Adrenal gland (tissue), 12 donors: Measurements from ENCODE around the gene SURF6. TPM values are rescaled to one million over a fixed set of nuclear protein-coding genes. Genes with fewer than 3 reads are reported as not detected.

Experiments used
- DNase-seq, 7 donors: peaks; one replicate each; pipeline ENCODE4 v3.0.0-alpha.2; 2019 to 2020
- H3K27ac ChIP-seq, 5 donors: fragments of 200-600 bp; sonication (generic) in 4 of 5; 1 replicate in 3 of 5; 2 replicates in 2 of 5; pipeline versions ENCODE4 v1.5.1 to v1.8.0; 2016 to 2020; ENCODE audit warnings: mild to moderate bottlenecking in 1 of 5
- H3K27me3 ChIP-seq: fragments of 200-600 bp; 2 replicates; pipeline ENCODE4 v1.8.0; 2021
- H3K36me3 ChIP-seq, 2 donors: fragments of 200-600 bp; replicated peaks in 1 of 2; 1 replicate in 1 of 2; 2 replicates in 1 of 2; pipeline versions ENCODE4 v1.5.1 to v1.8.0; 2018 to 2022
- H3K4me1 ChIP-seq, 2 donors: fragments of 200-600 bp; replicated peaks in 1 of 2; 1 replicate in 1 of 2; 2 replicates in 1 of 2; pipeline versions ENCODE4 v1.5.1 to v1.8.0; 2018 to 2021
- H3K4me3 ChIP-seq, 4 donors: fragments of 200-600 bp; sonication (generic) in 3 of 4; one replicate each; pipeline ENCODE4 v1.5.1; 2016 to 2018
- H3K9me3 ChIP-seq, 3 donors: fragments of 200-600 bp; sonication (generic) in 1 of 3; replicated peaks in 1 of 3; 1 replicate in 2 of 3; 2 replicates in 1 of 3; pipeline versions ENCODE4 v1.5.1 to v1.8.0; 2016 to 2021
- CTCF ChIP-seq, 6 experiments: fragments of 450-650 bp in 4 of 6; fragments of 200-600 bp in 2 of 6; sonication (generic) in 1 of 6; IDR thresholded peaks; 1 replicate in 5 of 6; 2 replicates in 1 of 6; pipeline versions ENCODE4 v1.5.1 to v1.8.0; 2016 to 2021; ENCODE audit warnings: antibody characterized with exemption in 6 of 6, mild to moderate bottlenecking in 2 of 6, moderate library complexity in 1 of 6
- POLR2A ChIP-seq, 2 donors: fragments of 450-650 bp; IDR thresholded peaks; one replicate each; pipeline ENCODE4 v1.6.1; 2017; ENCODE audit warnings: antibody characterized with exemption in 2 of 2, mild to moderate bottlenecking in 2 of 2, moderate library complexity in 1 of 2
- WGBS, 4 donors: extraction: QIAGEN DNeasy Blood & Tissue Kit in 2 of 4; methylation state at CpG; one replicate each; pipeline versions ENCODE4 v1.1.5 to v1.1.7; 2013 to 2017; 5-methylcytosine and 5-hydroxymethylcytosine counted together
- intact Hi-C, 2 donors: fragments of 100-400 bp; cut with DNase I; formaldehyde crosslinking; loops; one replicate each; pipeline versions ENCODE4 v1.14.1 to v1.15.0; 2022 to 2023
- polyA plus RNA-seq, 3 donors: library from polyadenylated mRNA; stranded (reverse); fragments of 200-250 nt in 2 of 3; fragments of 350-450 nt in 1 of 3; fragmentation: Illumina TruSeq in 1 of 3; extraction: RNeasy Lipid Tissue Mini Kit (QIAGEN cat#74804) in 1 of 3; gene quantifications; one replicate each; pipeline ENCODE4 v1.2.3, GENCODE V29; 2013 to 2014
- total RNA-seq, 9 donors: library from RNA; depleted of rRNA in 4 of 9; stranded (reverse); fragments of >200 nt in 4 of 9; fragments of 120-200 nt in 1 of 9; fragmentation: NEBNext Ultra II Directional in 1 of 9; extraction: Animal tissue kit (Norgen Biotek cat#: 25700) in 1 of 9; gene quantifications; one replicate each; pipeline versions ENCODE4 v1.1.0 to v1.2.4, GENCODE V29; 2013 to 2023
- donor health status: healthy with polysubstance abuse.
- donor health status: Bipolar disorder and iron deficiency.
- donor health status: DM: yes; HTN: yes; CAD: no.
- donor health status: DM: no; HTN: no; CAD: no.
- donor health status: DM: no; HTN: no; CAD: no.
- donor health status: DM: yes; HTN: yes; CAD: no.

SURF6 gene
- total and polyA plus RNA-seq, 12 donors: 6.2 to 42.2 (median 23.1) TPM

DNA sequence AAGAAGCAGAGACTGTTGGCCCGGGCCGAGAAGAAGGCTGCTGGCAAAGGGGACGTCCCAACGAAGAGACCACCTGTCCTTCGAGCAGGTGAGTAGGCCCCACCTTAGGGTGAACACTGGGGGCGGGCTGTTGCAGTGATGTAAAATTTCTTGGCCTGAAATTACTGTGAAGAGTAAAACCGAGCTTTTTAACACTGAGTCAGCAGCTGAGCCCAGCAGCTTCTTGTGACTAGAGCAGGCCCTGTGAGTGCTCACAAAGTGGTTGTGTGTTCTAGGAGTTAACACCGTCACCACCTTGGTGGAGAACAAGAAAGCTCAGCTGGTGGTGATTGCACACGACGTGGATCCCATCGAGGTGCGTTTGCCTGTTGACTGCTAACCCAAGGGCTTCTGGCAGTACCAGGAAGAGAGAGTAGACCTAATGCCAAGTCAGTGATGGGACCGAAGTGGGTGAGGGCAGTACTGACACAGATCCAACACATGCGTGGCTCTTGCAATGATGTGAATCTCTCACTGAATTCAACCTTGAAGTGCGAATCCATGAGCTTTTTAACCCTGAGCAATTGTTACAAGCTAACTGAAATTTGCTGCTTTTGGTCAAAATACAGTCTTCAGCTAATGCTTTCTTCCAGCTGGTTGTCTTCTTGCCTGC lies 14.1 kb upstream of the SURF6 start:
- Histone ChIP-seq H3K4me3 (no peak overlapping the region), H3K27ac (peak overlapping the region in 3 of 5 donors; percentile 2 to 38 (median 26)), H3K36me3 (peaks cover 0 to 50% of the 10 kb centered on the region in 2 donors), H3K4me1 (peaks cover 14 to 31% of the 10 kb centered on the region in 2 donors), H3K27me3 (no peaks in the 10 kb centered on the region), H3K9me3 (no peaks in the 10 kb centered on the region)
- intact Hi-C loops: loop anchor here (10.0 kb wide), 1 partner anchor 135 kb away; no protein-coding TSS in a partner anchor
- DNase-seq: no peak
- 56 to 72% (median 61%) methylated on average over 14 to 15 of the region's 15 CpGs for WGBS, 4 donors
- TF ChIP-seq CTCF (IDR thresholded peaks at IDR 0.05) (no peak), POLR2A (IDR thresholded peaks at IDR 0.05) (no peak)

DNA sequence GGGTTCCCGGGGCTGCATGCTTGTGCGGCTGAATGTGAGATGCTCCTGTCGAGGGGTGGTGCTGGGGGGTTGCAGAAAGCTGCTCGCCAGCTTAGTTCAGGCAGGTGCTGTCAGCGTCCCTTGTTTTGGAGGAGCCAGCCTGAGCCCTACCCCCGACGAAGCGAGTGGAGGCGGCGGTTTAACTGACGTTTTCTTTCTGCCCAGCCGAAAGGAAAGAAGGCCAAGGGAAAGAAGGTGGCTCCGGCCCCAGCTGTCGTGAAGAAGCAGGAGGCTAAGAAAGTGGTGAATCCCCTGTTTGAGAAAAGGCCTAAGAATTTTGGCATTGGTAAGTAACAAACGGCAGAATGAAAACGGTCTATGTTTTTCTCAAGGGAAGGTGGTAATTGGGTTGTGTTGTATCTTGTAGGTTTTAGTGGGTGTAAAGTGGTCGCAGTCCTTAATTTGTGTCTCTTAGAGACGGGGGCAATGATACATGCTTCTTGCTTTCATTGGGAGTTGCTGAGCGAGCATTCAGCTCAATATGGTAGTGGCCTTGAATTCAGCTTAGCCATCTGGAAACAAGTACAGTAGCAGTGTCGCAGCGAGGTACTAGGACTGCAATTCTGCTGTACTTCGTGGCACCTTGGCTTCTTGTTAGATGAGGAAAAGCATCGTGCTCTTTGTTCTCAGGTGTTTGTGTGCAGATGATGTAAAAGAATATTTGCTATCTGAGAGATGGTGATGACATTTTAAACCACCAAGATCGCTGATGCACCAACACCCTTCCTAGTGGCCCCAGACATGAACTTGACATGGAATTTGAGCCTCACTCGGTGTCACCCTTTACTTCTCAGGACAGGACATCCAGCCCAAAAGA lies 13.0 kb upstream of the SURF6 start:
- Histone ChIP-seq H3K36me3 (peaks cover 0 to 62% of the 10 kb centered on the region in 2 donors), H3K9me3 (no peaks in the 10 kb centered on the region), H3K27me3 (no peaks in the 10 kb centered on the region), H3K27ac (peak overlapping the region; percentile 58 to 95 (median 94)), H3K4me1 (peaks cover 14 to 27% of the 10 kb centered on the region in 2 donors), H3K4me3 (peak overlapping the region; percentile 89 to 98 (median 97))
- intact Hi-C loops: no loop called here
- peak in 3 of 7 donors; percentile 38 to 63 (median 51) for DNase-seq
- WGBS, 4 donors: 6 to 18% (median 11%) methylated on average over 13 to 25 of the region's 25 CpGs
- TF ChIP-seq CTCF (IDR thresholded peaks at IDR 0.05) (no peak), POLR2A (IDR thresholded peaks at IDR 0.05) (no peak)

- TF ChIP-seq POLR2A (IDR thresholded peaks at IDR 0.05) (peak; percentile 87 to 92), CTCF (IDR thresholded peaks at IDR 0.05) (peak in 1 of 6 experiments; percentile 30)
- DNase-seq: peak; percentile 94 to 99 (median 97)
- intact Hi-C loops: no loop called here
- Histone ChIP-seq H3K4me1 (peaks cover 14 to 27% of the 10 kb centered on the region in 2 donors), H3K9me3 (no peaks in the 10 kb centered on the region), H3K4me3 (peak within 1 kb of the TSS; percentile 89 to 98 (median 97)), H3K27me3 (no peaks in the 10 kb centered on the region), H3K36me3 (peaks cover 0 to 66% of the 10 kb centered on the region in 2 donors), H3K27ac (peak within 1 kb of the TSS; percentile 58 to 95 (median 94))
- WGBS, 4 donors: 0% methylated on average over 10 to 64 of the region's 64 CpGs
Observed at GRCh38 chr9:133347985-133348717, 12.2 kb upstream of the SURF6 start, which contains the start of the genes MED22 and RPL7A. TSS of gene MED22 (minus strand) at chr9:133348131. CDS start at chr9:133346662, 1,469 bp downstream. TSS of gene RPL7A (plus strand) at chr9:133348218. CDS start at chr9:133348244, 26 bp downstream.
